Measurements from ENCODE around the gene RXRG. TPM values are rescaled to one million over a fixed set of nuclear protein-coding genes. Genes with fewer than 3 reads are reported as not detected.

The RXRG gene
- total RNA-seq, 2 donors from 2014 or later: 2.5 to 9.8 TPM

GRCh38 chr1:165443539-165444311 lies 1.2 kb downstream of the RXRG start:
- no peaks in the 10 kb centered on the region for H3K9me3 Mint-ChIP-seq
- Histone ChIP-seq H3K4me3 (ENCODE audit: low read length) (peak overlapping the region; percentile 85), H3K27me3 (ENCODE audit: control insufficient read depth, insufficient read depth, low read length, poor library complexity, severe bottlenecking) (no peaks in the 10 kb centered on the region), H3K9me3 (ENCODE audit: control insufficient read depth, low read length) (no peaks in the 10 kb centered on the region), H3K9ac (ENCODE audit: extremely low read depth, low read length, poor library complexity, severe bottlenecking) (no peak overlapping the region), H3K4me1 (ENCODE audit: control insufficient read depth, insufficient read depth, low read length) (peaks cover 28% of the 10 kb centered on the region), H3K27ac (ENCODE audit: low read depth, low read length) (no peak overlapping the region), H3K36me3 (ENCODE audit: control insufficient read depth, insufficient read depth, low read length) (no peaks in the 10 kb centered on the region)
- H3K4me3 Mint-ChIP-seq: no peak overlapping the region
- H3K4me1 Mint-ChIP-seq: peaks cover 25% of the 10 kb centered on the region
- 7 to 15% methylated on average over 2 to 8 of the region's 8 CpGs for WGBS, 2 experiments (ENCODE audit: insufficient coverage in 1 of 2, insufficient read length in 1 of 2)
- TF ChIP-seq CTCF (conservative IDR thresholded peaks at IDR 0.05): no peak
- H3K27ac Mint-ChIP-seq: peak overlapping the region; percentile 42
- peaks cover 51% of the 10 kb centered on the region for H3K27me3 Mint-ChIP-seq (ENCODE audit: insufficient read depth)
- no peaks in the 10 kb centered on the region for H3K36me3 Mint-ChIP-seq (ENCODE audit: low read depth)
- peak; percentile 77 for DNase-seq

GRCh38 chr1:165442653-165443052 lies 2.3 kb downstream of the RXRG start:
- no peaks in the 10 kb centered on the region for H3K36me3 ChIP-seq (ENCODE audit: control insufficient read depth, insufficient read depth, low read length)
- peaks cover 43% of the 10 kb centered on the region for H3K27me3 Mint-ChIP-seq (ENCODE audit: insufficient read depth)
- TF ChIP-seq CTCF (conservative IDR thresholded peaks at IDR 0.05): no peak
- no peak overlapping the region for H3K4me3 Mint-ChIP-seq
- no peak overlapping the region for H3K4me3 ChIP-seq (ENCODE audit: low read length)
- H3K27ac Mint-ChIP-seq: no peak overlapping the region
- H3K9me3 ChIP-seq (ENCODE audit: control insufficient read depth, low read length): no peaks in the 10 kb centered on the region
- no peak overlapping the region for H3K9ac ChIP-seq (ENCODE audit: extremely low read depth, low read length, poor library complexity, severe bottlenecking)
- H3K4me1 ChIP-seq (ENCODE audit: control insufficient read depth, insufficient read depth, low read length): peaks cover 28% of the 10 kb centered on the region
- H3K9me3 Mint-ChIP-seq: no peaks in the 10 kb centered on the region
- peaks cover 25% of the 10 kb centered on the region for H3K4me1 Mint-ChIP-seq
- no peak overlapping the region for H3K27ac ChIP-seq (ENCODE audit: low read depth, low read length)
- no peak for DNase-seq
- no peaks in the 10 kb centered on the region for H3K36me3 Mint-ChIP-seq (ENCODE audit: low read depth)
- H3K27me3 ChIP-seq (ENCODE audit: control insufficient read depth, insufficient read depth, low read length, poor library complexity, severe bottlenecking): no peaks in the 10 kb centered on the region

DNA sequence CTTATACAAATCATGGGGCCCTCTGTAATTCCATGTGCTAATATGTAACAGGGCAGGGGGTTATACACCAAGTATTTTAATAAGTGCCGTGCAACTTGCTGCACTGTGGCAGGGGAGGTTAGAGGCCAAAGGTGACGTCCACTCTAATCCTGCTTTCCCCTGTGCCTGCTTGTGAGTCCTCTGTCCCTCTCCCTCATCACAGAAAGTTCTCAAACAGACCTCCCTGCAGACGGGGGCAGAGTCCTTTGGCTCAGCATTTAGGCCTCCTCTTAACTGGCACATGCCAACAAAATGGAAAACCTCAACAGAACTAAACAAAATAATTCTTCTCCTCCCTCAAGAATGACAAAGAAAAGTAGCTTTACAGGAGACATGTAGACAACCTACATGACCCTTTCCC lies 2.9 kb downstream of the RXRG start:
- H3K4me1 Mint-ChIP-seq: peaks cover 29% of the 10 kb centered on the region
- Histone ChIP-seq H3K27ac (ENCODE audit: low read depth, low read length) (no peak overlapping the region), H3K36me3 (ENCODE audit: control insufficient read depth, insufficient read depth, low read length) (no peaks in the 10 kb centered on the region), H3K27me3 (ENCODE audit: control insufficient read depth, insufficient read depth, low read length, poor library complexity, severe bottlenecking) (no peaks in the 10 kb centered on the region), H3K9me3 (ENCODE audit: control insufficient read depth, low read length) (no peaks in the 10 kb centered on the region), H3K9ac (ENCODE audit: extremely low read depth, low read length, poor library complexity, severe bottlenecking) (no peak overlapping the region), H3K4me1 (ENCODE audit: control insufficient read depth, insufficient read depth, low read length) (peaks cover 28% of the 10 kb centered on the region), H3K4me3 (ENCODE audit: low read length) (no peak overlapping the region)
- no peaks in the 10 kb centered on the region for H3K36me3 Mint-ChIP-seq (ENCODE audit: low read depth)
- no peaks in the 10 kb centered on the region for H3K9me3 Mint-ChIP-seq
- 76 to 83% methylated on average over 3 of the region's 3 CpGs for WGBS, 2 experiments (ENCODE audit: insufficient coverage in 1 of 2, insufficient read length in 1 of 2)
- no peak for TF ChIP-seq CTCF (conservative IDR thresholded peaks at IDR 0.05)
- H3K4me3 Mint-ChIP-seq: no peak overlapping the region
- DNase-seq: no peak
- H3K27me3 Mint-ChIP-seq (ENCODE audit: insufficient read depth): peaks cover 41% of the 10 kb centered on the region
- no peak overlapping the region for H3K27ac Mint-ChIP-seq
